ENCODE results near the gene MIA2. TPM values are rescaled to one million over a fixed set of nuclear protein-coding genes. Genes with fewer than 3 reads are reported as not detected.
"Not testable (repeated sequence)": the region's sequence is repeated elsewhere in the genome, so short reads cannot be mapped to it uniquely, and the experiment has no call there.

MIA2 gene
- total and polyA plus RNA-seq, 9 donors, result 11.7 to 21.9 (median 19.5) TPM

GRCh38 chr14:39350866-39351265 lies 117.2 kb downstream of the MIA2 start:
- Histone ChIP-seq H3K4me1 (ENCODE audit: insufficient read depth) (no peaks in the 10 kb centered on the region), H3K9me3 (no peaks in the 10 kb centered on the region), H3K27ac (no peak overlapping the region), H3K4me3 (no peak overlapping the region), H3K27me3 (no peaks in the 10 kb centered on the region), H3K36me3 (no peaks in the 10 kb centered on the region)
- WGBS, 3 donors, result 85 to 88% (median 86%) methylated on average over 3 of the region's 3 CpGs
- no peak for DNase-seq
- intact Hi-C loops (cut with DNase I), result no loop called here
- TF ChIP-seq, protein P1, sequence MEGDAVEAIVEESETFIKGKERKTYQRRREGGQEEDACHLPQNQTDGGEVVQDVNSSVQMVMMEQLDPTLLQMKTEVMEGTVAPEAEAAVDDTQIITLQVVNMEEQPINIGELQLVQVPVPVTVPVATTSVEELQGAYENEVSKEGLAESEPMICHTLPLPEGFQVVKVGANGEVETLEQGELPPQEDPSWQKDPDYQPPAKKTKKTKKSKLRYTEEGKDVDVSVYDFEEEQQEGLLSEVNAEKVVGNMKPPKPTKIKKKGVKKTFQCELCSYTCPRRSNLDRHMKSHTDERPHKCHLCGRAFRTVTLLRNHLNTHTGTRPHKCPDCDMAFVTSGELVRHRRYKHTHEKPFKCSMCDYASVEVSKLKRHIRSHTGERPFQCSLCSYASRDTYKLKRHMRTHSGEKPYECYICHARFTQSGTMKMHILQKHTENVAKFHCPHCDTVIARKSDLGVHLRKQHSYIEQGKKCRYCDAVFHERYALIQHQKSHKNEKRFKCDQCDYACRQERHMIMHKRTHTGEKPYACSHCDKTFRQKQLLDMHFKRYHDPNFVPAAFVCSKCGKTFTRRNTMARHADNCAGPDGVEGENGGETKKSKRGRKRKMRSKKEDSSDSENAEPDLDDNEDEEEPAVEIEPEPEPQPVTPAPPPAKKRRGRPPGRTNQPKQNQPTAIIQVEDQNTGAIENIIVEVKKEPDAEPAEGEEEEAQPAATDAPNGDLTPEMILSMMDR (IDR thresholded peaks at IDR 0.05), result no peak
- TF ChIP-seq EP300 (IDR thresholded peaks at IDR 0.05), result no peak
- no peak for TF ChIP-seq POLR2A (IDR thresholded peaks at IDR 0.05)

- H3K27ac ChIP-seq, result no peak overlapping the region
- H3K4me3 ChIP-seq, result no peak overlapping the region
- TF ChIP-seq, protein P1 (IDR thresholded peaks at IDR 0.05), result no peak
- no peak for TF ChIP-seq POLR2A (IDR thresholded peaks at IDR 0.05)
- TF ChIP-seq EP300 (IDR thresholded peaks at IDR 0.05), result no peak
- no peaks in the 10 kb centered on the region for H3K27me3 ChIP-seq
- intact Hi-C loops (cut with DNase I), result no loop called here
- no peaks in the 10 kb centered on the region for H3K9me3 ChIP-seq
- H3K4me1 ChIP-seq (ENCODE audit: insufficient read depth), result no peaks in the 10 kb centered on the region
- H3K36me3 ChIP-seq, result no peaks in the 10 kb centered on the region
- WGBS, 3 donors, result 98% methylated on average over 9 of the region's 9 CpGs
- no peak for DNase-seq
Observed at GRCh38 chr14:39351708-39352107, 118.0 kb downstream of the MIA2 start.

DNA sequence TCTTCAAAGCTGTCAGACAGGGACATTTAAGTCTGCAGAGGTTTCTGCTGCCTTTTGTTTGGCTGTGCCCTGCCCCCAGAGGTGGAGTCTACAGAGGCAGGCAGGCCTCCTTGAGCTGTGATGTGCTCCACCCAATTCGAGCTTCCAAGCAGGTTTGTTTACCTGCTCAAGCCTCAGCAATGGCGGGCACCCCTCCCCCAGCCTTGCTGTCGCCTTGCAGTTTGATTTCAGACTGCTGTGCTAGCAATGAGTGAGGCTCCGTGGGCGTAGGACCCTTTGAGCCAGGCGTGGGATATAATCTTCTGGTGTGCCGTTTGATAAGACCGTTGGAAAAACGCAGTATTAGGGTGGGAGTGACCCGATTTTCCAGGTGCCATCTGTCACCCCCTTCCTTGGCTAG lies 125.4 kb downstream of the MIA2 start:
- 81 to 87% (median 86%) methylated on average over 10 of the region's 10 CpGs for WGBS, 3 donors
- H3K4me1 ChIP-seq (ENCODE audit: insufficient read depth); H3K27ac ChIP-seq; H3K9me3 ChIP-seq; DNase-seq; H3K4me3 ChIP-seq; H3K36me3 ChIP-seq; H3K27me3 ChIP-seq; intact Hi-C loops (cut with DNase I): not testable (repeated sequence)

- TF ChIP-seq EP300 (IDR thresholded peaks at IDR 0.05), result no peak
- TF ChIP-seq, protein P1 (IDR thresholded peaks at IDR 0.05), result no peak
- no peak for TF ChIP-seq POLR2A (IDR thresholded peaks at IDR 0.05)
- intact Hi-C loops (cut with DNase I), result loop anchor here in 1 of 4 donors (10.0 kb wide), 1 partner anchor 246 kb away; the partner anchor contains the start of gene GEMIN2
- DNase-seq, result no peak
Observed at GRCh38 chr14:39360316-39360715, 126.6 kb downstream of the MIA2 start.

GRCh38 chr14:39361556-39361955 lies 127.8 kb downstream of the MIA2 start:
- H3K4me1 ChIP-seq (ENCODE audit: insufficient read depth); H3K9me3 ChIP-seq; H3K27ac ChIP-seq; DNase-seq; H3K4me3 ChIP-seq; H3K36me3 ChIP-seq; H3K27me3 ChIP-seq: not testable (repeated sequence)
- intact Hi-C loops (cut with DNase I), result loop anchor here in 1 of 4 donors (10.0 kb wide), 1 partner anchor 247 kb away; the partner anchor contains the start of gene GEMIN2
- 91 to 93% (median 91%) methylated on average over 5 of the region's 5 CpGs for WGBS, 3 donors

More at GRCh38 chr14:39360316-39360715, 126.6 kb downstream of the MIA2 start:
- no peaks in the 10 kb centered on the region for H3K4me1 ChIP-seq (ENCODE audit: insufficient read depth)
- H3K27me3 ChIP-seq, result no peaks in the 10 kb centered on the region
- H3K9me3 ChIP-seq, result no peaks in the 10 kb centered on the region
- no peak overlapping the region for H3K4me3 ChIP-seq
- H3K36me3 ChIP-seq, result no peaks in the 10 kb centered on the region
- no peak overlapping the region for H3K27ac ChIP-seq

Data from ovary (tissue), 9 donors.